ENCODE measurements around the gene FXYD3. TPM values are rescaled to one million over a fixed set of nuclear protein-coding genes. Genes with fewer than 3 reads are reported as not detected.

Gene FXYD3
- total RNA-seq, 4 donors from 2014 or later, result 1.7 to 2.0 TPM; not detected in 2

- TF ChIP-seq CTCF (IDR thresholded peaks at IDR 0.05; ENCODE audit: low read depth), result no peak
Measured at GRCh38 chr19:35100588-35101533, 14.8 kb upstream of the FXYD3 start.

GRCh38 chr19:35104361-35104760 is 11.3 kb upstream of the FXYD3 start:
- no peak for TF ChIP-seq CTCF (IDR thresholded peaks at IDR 0.05; ENCODE audit: low read depth)

- no peak for TF ChIP-seq CTCF (IDR thresholded peaks at IDR 0.05; ENCODE audit: low read depth)
Measured at GRCh38 chr19:35105047-35105410, 10.6 kb upstream of the FXYD3 start.

- TF ChIP-seq CTCF (IDR thresholded peaks at IDR 0.05; ENCODE audit: low read depth), result no peak
Measured at GRCh38 chr19:35105411-35106290, 10.0 kb upstream of the FXYD3 start.

- TF ChIP-seq CTCF (IDR thresholded peaks at IDR 0.05; ENCODE audit: low read depth), result no peak
Measured at GRCh38 chr19:35106291-35106583, 9.4 kb upstream of the FXYD3 start.

- TF ChIP-seq CTCF (IDR thresholded peaks at IDR 0.05; ENCODE audit: low read depth), result no peak
Measured at GRCh38 chr19:35106898-35107541, 8.6 kb upstream of the FXYD3 start.

GRCh38 chr19:35107545-35107944 is 8.1 kb upstream of the FXYD3 start:
- TF ChIP-seq CTCF (IDR thresholded peaks at IDR 0.05; ENCODE audit: low read depth), result no peak

Data from subcutaneous adipose tissue (tissue), 4 donors.